OCI-LY7 (cell line): ENCODE measurements around the gene ENGASE. TPM values are rescaled to one million over a fixed set of nuclear protein-coding genes. Genes with fewer than 3 reads are reported as not detected.

ENCODE experiments used
- BruUV-seq: library from RNA; stranded (reverse); fragments of 400-500 nt; replicated peaks from 2 replicates; lab custom pipeline; 2021; lab: Mats Ljungman, UMichigan
- CTCF ChIA-PET: fragments of 300-600 bp; sonication (Branson Sonifier 250); formaldehyde crosslinking; loops from one replicate; lab custom pipeline; 2022; ENCODE audit warnings: antibody characterized with exemption; ENCODE audit not compliant: unreplicated experiment; lab: Charles Lee
- POLR2A ChIA-PET: fragments of 300-600 bp; sonication (Branson Sonifier 250); formaldehyde crosslinking; loops from one replicate; lab custom pipeline; 2022; ENCODE audit warnings: antibody characterized with exemption; lab: Charles Lee
- DNase-seq: peaks from one replicate; pipeline ENCODE4 v3.0.0-alpha.2; 2015; ENCODE audit warnings: low spot score
- H2AFZ ChIP-seq: fragments of 200-600 bp; sonication (generic), shearing (Covaris generic); 2 replicates; pipeline ENCODE4 v1.6.1; 2014; ENCODE audit warnings: mild to moderate bottlenecking, antibody characterized with exemption, low read length, moderate library complexity
- H3K27ac ChIP-seq: fragments of 200-600 bp; sonication (generic); 2 replicates; pipeline ENCODE4 v1.5.1; 2014; ENCODE audit warnings: mixed run types, low read depth, mild to moderate bottlenecking, moderate library complexity, low read length, inconsistent platforms; ENCODE audit not compliant: poor library complexity, severe bottlenecking
- H3K36me3 ChIP-seq: fragments of 200-600 bp; sonication (generic); 2 replicates; pipeline ENCODE4 v1.6.1; 2014; ENCODE audit warnings: mild to moderate bottlenecking, antibody characterized with exemption, low read length, moderate library complexity, mixed read lengths; ENCODE audit not compliant: insufficient read depth
- H3K4me1 ChIP-seq: fragments of 200-600 bp; sonication (generic); 2 replicates; pipeline ENCODE4 v1.5.1; 2014; ENCODE audit warnings: mild to moderate bottlenecking, low read length; ENCODE audit not compliant: insufficient read depth, poor library complexity, severe bottlenecking
- H3K4me2 ChIP-seq: fragments of 200-600 bp; sonication (generic); 2 replicates; pipeline ENCODE4 v1.6.1; 2014; ENCODE audit warnings: mild to moderate bottlenecking, low read length
- H3K4me3 ChIP-seq: fragments of 200-600 bp; sonication (generic); 2 replicates; pipeline ENCODE4 v1.5.1; 2014; ENCODE audit warnings: mild to moderate bottlenecking, low read depth, low read length; ENCODE audit not compliant: poor library complexity, severe bottlenecking
- H3K79me2 ChIP-seq: fragments of 200-600 bp; sonication (generic); 2 replicates; pipeline ENCODE4 v1.6.1; 2016; ENCODE audit warnings: low read depth, mild to moderate bottlenecking, low read length, moderate library complexity, mixed read lengths; ENCODE audit not compliant: insufficient read depth
- H3K9me2 ChIP-seq: fragments of 200-600 bp; sonication (generic); 2 replicates; pipeline ENCODE4 v1.6.1; 2016; ENCODE audit warnings: mild to moderate bottlenecking, low read length, mixed read lengths; ENCODE audit not compliant: insufficient read depth
- H3K9me3 ChIP-seq: fragments of 200-600 bp; sonication (generic); 2 replicates; pipeline ENCODE4 v1.6.1; 2014; ENCODE audit warnings: mild to moderate bottlenecking, mixed run types, low read length, mixed read lengths
- H4K20me1 ChIP-seq: fragments of 200-600 bp; sonication (generic); 2 replicates; pipeline ENCODE4 v1.6.1; 2014; ENCODE audit warnings: mild to moderate bottlenecking, antibody characterized with exemption, low read length, moderate library complexity, mixed read lengths; ENCODE audit not compliant: insufficient read depth
- CTCF ChIP-seq: fragments of 200-600 bp; sonication (generic); conservative IDR thresholded peaks from 2 replicates; pipeline ENCODE4 v1.5.1; 2014; ENCODE audit warnings: mild to moderate bottlenecking, antibody characterized with exemption, low read length, moderate library complexity, mixed read lengths
- EZH2phosphoT487 ChIP-seq: fragments of 200-600 bp; sonication (generic); IDR thresholded peaks from 2 replicates; pipeline ENCODE4 v1.6.1; 2018; ENCODE audit warnings: low read depth, borderline replicate concordance, mild to moderate bottlenecking, mixed run types, antibody characterized with exemption, low read length, moderate library complexity, mixed read lengths
- intact Hi-C: fragments of 100-400 bp; cut with micrococcal nuclease; formaldehyde crosslinking; loops from one replicate; pipeline ENCODE4 v1.10.0; 2022; ENCODE audit not compliant: unreplicated experiment
- total RNA-seq, 2 experiments: library from RNA; depleted of rRNA in 1 of 2; stranded (reverse); fragments of >200 nt in 1 of 2; shearing (Covaris generic) in 1 of 2; gene quantifications; 2 replicates each; pipeline ENCODE4 v1.2.3, GENCODE V29; 2014 to 2022

Gene ENGASE
- total RNA-seq, 2 experiments from 2014 or later, result 8.4 to 35.1 TPM

GRCh38 chr17:79111097-79111496 is 36.5 kb downstream of the ENGASE start:
- no peaks in the 10 kb centered on the region for H3K79me2 ChIP-seq
- no peak overlapping the region for H3K4me3 ChIP-seq
- TF ChIP-seq CTCF, result no peak
- TF ChIP-seq EZH2phosphoT487, result no peak
- no peak overlapping the region for H2AFZ ChIP-seq
- CTCF ChIA-PET, result no interaction called here
- no peaks in the 10 kb centered on the region for H3K36me3 ChIP-seq
- intact Hi-C loops, result no loop called here
- no peaks in the 10 kb centered on the region for H3K4me1 ChIP-seq
- no peak overlapping the region for H3K27ac ChIP-seq
- POLR2A ChIA-PET, result no interaction called here
- H3K4me2 ChIP-seq, result no peak overlapping the region
- H3K9me3 ChIP-seq, result no peaks in the 10 kb centered on the region
- no peaks in the 10 kb centered on the region for H3K9me2 ChIP-seq
- no TSS peak for BruUV-seq
- no peak for DNase-seq
- no peaks in the 10 kb centered on the region for H4K20me1 ChIP-seq

DNA sequence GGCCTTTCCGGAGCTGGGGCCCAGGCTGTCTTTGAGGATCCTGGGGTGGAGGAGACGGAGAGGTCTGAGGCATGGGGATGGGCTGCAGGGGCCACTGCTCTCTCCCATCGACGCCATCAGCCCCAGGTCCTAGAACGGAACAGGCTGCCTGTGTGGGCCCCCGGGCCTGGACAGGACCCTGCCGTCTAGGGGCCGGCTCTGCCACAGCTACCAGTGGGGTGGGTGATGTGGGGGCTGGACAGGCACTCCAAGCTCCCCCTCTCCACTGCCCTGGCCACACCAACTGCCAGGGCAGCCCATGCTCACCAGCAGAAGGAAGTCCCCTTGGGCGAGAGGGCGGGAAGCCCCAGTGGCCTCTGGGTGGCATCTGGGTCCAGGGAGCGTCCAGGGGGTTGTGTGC is 37.8 kb downstream of the ENGASE start:
- TF ChIP-seq CTCF (no peak), EZH2phosphoT487 (no peak)
- Histone ChIP-seq H3K4me2 (no peak overlapping the region), H3K36me3 (no peaks in the 10 kb centered on the region), H2AFZ (no peak overlapping the region), H3K4me3 (no peak overlapping the region), H3K9me3 (no peaks in the 10 kb centered on the region), H3K9me2 (no peaks in the 10 kb centered on the region), H4K20me1 (no peaks in the 10 kb centered on the region), H3K79me2 (no peaks in the 10 kb centered on the region), H3K4me1 (no peaks in the 10 kb centered on the region), H3K27ac (no peak overlapping the region)
- no TSS peak for BruUV-seq
- no peak for DNase-seq
- POLR2A ChIA-PET, result no interaction called here
- intact Hi-C loops, result no loop called here
- CTCF ChIA-PET, result no interaction called here

GRCh38 chr17:79113699-79114457 is 39.3 kb downstream of the ENGASE start:
- H3K4me3 ChIP-seq, result no peak overlapping the region
- ChIA-PET CTCF (no interaction called here), POLR2A (no interaction called here)
- no peaks in the 10 kb centered on the region for H3K79me2 ChIP-seq
- H3K9me3 ChIP-seq, result no peaks in the 10 kb centered on the region
- no peak overlapping the region for H3K4me2 ChIP-seq
- BruUV-seq, result no TSS peak
- intact Hi-C loops, result no loop called here
- no peak overlapping the region for H2AFZ ChIP-seq
- DNase-seq, result no peak
- no peaks in the 10 kb centered on the region for H3K9me2 ChIP-seq
- no peak overlapping the region for H3K27ac ChIP-seq
- H3K4me1 ChIP-seq, result no peaks in the 10 kb centered on the region
- H3K36me3 ChIP-seq, result no peaks in the 10 kb centered on the region
- H4K20me1 ChIP-seq, result no peaks in the 10 kb centered on the region
- no peak for TF ChIP-seq EZH2phosphoT487
- TF ChIP-seq CTCF, result no peak
